ENCODE measurements around the gene RBM39. TPM values are rescaled to one million over a fixed set of nuclear protein-coding genes. Genes with fewer than 3 reads are reported as not detected.

The RBM39 gene
- total and polyA plus RNA-seq, 9 of the 15 experiments (the other 6 are each of a cell fraction or from before 2014, with no cell fraction given), result 143 to 319 (median 228) TPM

GRCh38 chr20:35771689-35772562 lies 29.9 kb upstream of the RBM39 start, which contains the start of gene PHF20 (continued):
- TF ChIP-seq ZBTB9 (CRISPR knock-in tag; IDR thresholded peaks at IDR 0.05) (no peak), THRA (IDR thresholded peaks at IDR 0.05) (no peak), TAF1 (IDR thresholded peaks at IDR 0.05; ENCODE audit: control insufficient read depth, extremely low read depth, insufficient read depth, low read length, severe bottlenecking) (peak; percentile 60), FUS (optimal IDR thresholded peaks at IDR 0.05; ENCODE audit: low read depth, low read length) (no peak), MAFG (tag; conservative IDR thresholded peaks at IDR 0.05) (no peak), ZNF668 (CRISPR knock-in tag; IDR thresholded peaks at IDR 0.05) (no peak), THAP7 (CRISPR knock-in tag; IDR thresholded peaks at IDR 0.05) (no peak), NR2C2 (CRISPR knock-in tag; IDR thresholded peaks at IDR 0.05) (peak; percentile 73; the same call in 1 of the 2 replicates), NR2C2 (tag; IDR thresholded peaks at IDR 0.05) (peak; percentile 66), HOXB6 (CRISPR knock-in tag; IDR thresholded peaks at IDR 0.05; ENCODE audit: borderline replicate concordance) (no peak), MTA1 (IDR thresholded peaks at IDR 0.05; ENCODE audit: borderline replicate concordance) (no peak), KDM4B (IDR thresholded peaks at IDR 0.05; ENCODE audit: borderline replicate concordance in 2 of 2, low read depth in 1 of 2) (no peak), ATF3 (IDR thresholded peaks at IDR 0.05) (peak; percentile 73), ATF3 (CRISPR knock-in tag; conservative IDR thresholded peaks at IDR 0.05) (0 out of 2 replicates have a peak, but pooled peaks have one; percentile 58), ZBTB34 (CRISPR knock-in tag; IDR thresholded peaks at IDR 0.05) (no peak), SMARCA4 (IDR thresholded peaks at IDR 0.05) (peak; percentile 47; the same call in 1 of the 2 replicates), CC2D1A (IDR thresholded peaks at IDR 0.05) (no peak), SP1 (CRISPR knock-in tag; IDR thresholded peaks at IDR 0.05) (peak; percentile 96), SNIP1 (IDR thresholded peaks at IDR 0.05; ENCODE audit: low read depth) (no peak), ILF3 (IDR thresholded peaks at IDR 0.05; ENCODE audit: borderline replicate concordance) (no peak)
